ENCODE measurements around the gene FAXC.
"Not testable (repeated sequence)": the region's sequence is repeated elsewhere in the genome, so short reads cannot be mapped to it uniquely, and the experiment has no call there.

Gene FAXC

GRCh38 chr6:99282479-99283062, 66.9 kb downstream of the FAXC start:
- DNase-seq: no peak

- DNase-seq: no peak
Observed at GRCh38 chr6:99276747-99277146, 72.7 kb downstream of the FAXC start.

GRCh38 chr6:99270826-99271225, 78.6 kb downstream of the FAXC start:
- DNase-seq: no peak

GRCh38 chr6:99270030-99270429, 79.4 kb downstream of the FAXC start:
- DNase-seq: no peak

- DNase-seq: no peak
Observed at GRCh38 chr6:99269207-99269606, 80.3 kb downstream of the FAXC start.

- not testable (repeated sequence) for DNase-seq
Observed at GRCh38 chr6:99266996-99267395, 82.5 kb downstream of the FAXC start.

- not testable (repeated sequence) for DNase-seq
Observed at GRCh38 chr6:99265447-99265846, 84.0 kb downstream of the FAXC start.

- no peak for DNase-seq
Observed at GRCh38 chr6:99254616-99255550, 94.6 kb downstream of the FAXC start.

GRCh38 chr6:99253271-99253670, 96.2 kb downstream of the FAXC start:
- no peak for DNase-seq

GRCh38 chr6:99252421-99252820, 97.1 kb downstream of the FAXC start:
- DNase-seq: no peak

GRCh38 chr6:99250476-99250875, 99.0 kb downstream of the FAXC start:
- DNase-seq: no peak

- DNase-seq: no peak
Observed at GRCh38 chr6:99246602-99247001, 102.9 kb downstream of the FAXC start.

- peak in 1 of 2 experiments; percentile 5 for DNase-seq
Observed at GRCh38 chr6:99241905-99242534, 107.5 kb downstream of the FAXC start.

GRCh38 chr6:99236010-99236409, 113.5 kb downstream of the FAXC start:
- DNase-seq: no peak

- DNase-seq: no peak
Observed at GRCh38 chr6:99233219-99233618, 116.3 kb downstream of the FAXC start.

- DNase-seq: no peak
Observed at GRCh38 chr6:99232056-99232455, 117.4 kb downstream of the FAXC start.

- DNase-seq: no peak
Observed at GRCh38 chr6:99225172-99225571, 124.3 kb downstream of the FAXC start.

Data from NCI-H1930 (cell line).